Stimulated activated CD4-positive, alpha-beta T cell treated with anti-CD3 and anti-CD28 coated beads, Interleukin-12 subunit alpha, Interleukin-12 subunit beta, amount 100 ng/mL, for 48 hours (primary cell): ENCODE results near the gene TMEM205.
A peak's percentile ranks its signal among the peaks of the same experiment; 100 is the strongest.
"Not testable (repeated sequence)": the region's sequence is repeated elsewhere in the genome, so short reads cannot be mapped to it uniquely, and the experiment has no call there.

Experiments used
- DNase-seq, 3 donors: peaks; one replicate each; pipeline ENCODE4 v3.0.0-alpha.2; 2020; ENCODE audit warnings: low read depth in 2 of 3, low spot score in 1 of 3

Gene TMEM205

DNA sequence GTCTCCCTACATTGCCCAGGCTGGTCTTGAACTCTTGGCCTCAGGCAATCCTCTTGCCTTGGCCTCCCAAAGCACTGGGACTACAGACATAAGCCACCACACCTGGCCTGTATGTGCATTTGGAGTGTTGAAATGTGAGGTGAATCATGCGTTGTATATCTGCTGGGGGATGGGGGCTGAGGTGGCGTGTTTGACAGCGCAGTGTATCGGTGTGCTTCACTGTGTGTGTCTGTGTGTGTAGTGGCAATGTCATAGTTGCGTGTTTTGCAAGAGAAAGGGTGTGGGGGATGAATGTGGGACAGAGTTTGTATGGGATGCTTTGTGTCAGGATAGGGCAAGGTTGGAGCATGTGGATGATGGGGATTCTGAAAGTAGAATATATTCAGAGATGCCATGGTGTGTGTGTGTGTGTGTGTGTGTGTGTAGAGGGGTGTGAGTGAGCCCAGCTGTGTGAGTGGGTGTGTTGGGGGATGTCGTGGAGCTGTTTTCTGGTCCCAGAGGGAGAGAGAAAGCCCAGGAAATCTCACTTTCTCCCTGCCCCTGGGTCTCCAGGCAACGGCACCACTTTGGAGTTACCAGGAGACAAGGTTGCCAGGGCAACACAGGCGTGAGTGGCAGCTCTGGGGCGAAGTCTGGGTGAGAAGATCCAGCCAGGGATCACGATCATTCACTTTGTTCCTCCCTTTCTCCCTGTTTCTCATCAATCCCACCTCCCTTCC lies 27.3 kb upstream of the TMEM205 start:
- no peak for DNase-seq

DNA sequence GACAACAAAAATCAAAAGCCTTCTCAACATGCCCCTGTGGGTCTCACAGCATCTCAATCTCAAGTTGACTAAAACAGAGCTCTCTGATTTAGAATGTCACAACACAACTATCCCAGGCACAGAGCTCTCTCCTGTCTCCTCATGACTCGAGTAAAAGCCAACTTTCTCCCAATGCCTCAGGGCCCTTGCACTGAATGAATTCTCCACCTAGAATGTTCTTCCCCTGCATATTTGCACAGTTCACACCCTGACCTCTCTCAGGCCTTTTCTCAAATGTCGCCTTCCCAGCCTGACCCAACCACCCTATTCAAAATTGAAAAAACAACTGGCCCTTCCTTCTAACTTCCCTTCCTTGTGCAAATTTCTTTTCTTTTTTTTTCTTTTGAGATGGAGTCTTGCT lies 24.7 kb upstream of the TMEM205 start:
- no peak for DNase-seq

DNA sequence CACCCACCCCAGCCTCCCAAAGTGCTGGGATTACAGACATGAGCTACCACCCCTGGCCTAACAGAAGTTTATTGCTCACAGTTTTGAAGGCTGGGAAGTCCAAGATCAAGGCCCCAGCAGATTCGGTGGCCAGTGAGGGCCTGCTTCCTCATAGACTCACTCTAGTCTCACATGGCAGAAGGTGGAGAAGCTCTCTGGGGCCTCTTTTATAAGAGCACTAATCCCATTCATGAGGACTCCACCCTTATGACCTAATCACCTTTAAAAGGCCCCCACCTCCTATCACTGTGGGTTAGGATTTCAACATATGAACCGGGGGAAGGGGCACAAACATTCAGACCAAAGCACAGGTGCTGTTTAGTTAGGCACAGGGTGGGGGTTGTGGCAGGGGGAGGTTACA lies 21.5 kb upstream of the TMEM205 start:
- no peak for DNase-seq

DNA sequence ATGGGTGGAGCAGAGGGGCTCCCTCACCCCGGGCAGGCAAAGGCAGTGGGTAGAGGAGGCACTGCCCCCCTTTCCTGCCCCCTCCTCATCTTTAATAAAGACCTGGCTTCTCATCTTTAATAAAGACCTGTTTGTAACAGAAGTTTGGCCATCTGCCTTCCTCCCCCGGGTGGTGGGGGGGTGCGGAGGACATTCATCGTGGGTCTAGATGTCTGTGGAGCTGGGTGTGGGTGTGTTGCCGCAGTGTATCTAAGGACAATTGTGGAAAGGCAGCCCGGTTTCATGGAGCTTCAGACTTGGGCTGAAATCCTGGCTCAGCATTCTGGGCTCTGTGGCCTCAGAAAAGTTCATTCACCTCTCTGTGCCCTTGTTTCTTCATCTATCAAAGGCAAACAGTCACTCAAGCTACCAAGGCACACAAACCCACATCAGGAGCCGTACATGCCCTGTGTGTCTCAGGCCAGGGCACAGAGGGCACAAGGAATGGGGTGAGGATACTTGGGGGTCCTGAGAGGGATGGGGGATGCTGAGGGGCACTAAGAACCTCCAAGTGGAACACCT lies 19.6 kb upstream of the TMEM205 start:
- no peak for DNase-seq

DNA sequence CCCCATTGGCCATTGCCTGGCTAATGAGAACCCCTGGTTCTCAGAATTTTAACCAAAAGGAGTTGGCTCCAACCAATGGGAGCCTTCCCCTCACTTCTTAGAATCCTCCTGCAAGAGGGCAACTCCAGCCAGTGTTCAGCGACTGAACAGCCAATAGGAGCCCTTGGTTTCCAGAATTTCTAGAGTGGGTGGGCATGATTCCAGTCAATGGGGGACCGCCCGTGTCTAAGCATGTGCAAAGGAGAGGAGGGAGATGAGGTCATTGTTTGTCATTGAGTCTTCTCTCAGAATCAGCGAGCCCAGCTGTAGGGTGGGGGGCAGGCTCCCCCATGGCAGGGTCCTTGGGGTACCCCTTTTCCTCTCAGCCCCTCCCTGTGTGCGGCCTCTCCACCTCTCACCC lies 18.9 kb upstream of the TMEM205 start:
- DNase-seq: no peak

DNA sequence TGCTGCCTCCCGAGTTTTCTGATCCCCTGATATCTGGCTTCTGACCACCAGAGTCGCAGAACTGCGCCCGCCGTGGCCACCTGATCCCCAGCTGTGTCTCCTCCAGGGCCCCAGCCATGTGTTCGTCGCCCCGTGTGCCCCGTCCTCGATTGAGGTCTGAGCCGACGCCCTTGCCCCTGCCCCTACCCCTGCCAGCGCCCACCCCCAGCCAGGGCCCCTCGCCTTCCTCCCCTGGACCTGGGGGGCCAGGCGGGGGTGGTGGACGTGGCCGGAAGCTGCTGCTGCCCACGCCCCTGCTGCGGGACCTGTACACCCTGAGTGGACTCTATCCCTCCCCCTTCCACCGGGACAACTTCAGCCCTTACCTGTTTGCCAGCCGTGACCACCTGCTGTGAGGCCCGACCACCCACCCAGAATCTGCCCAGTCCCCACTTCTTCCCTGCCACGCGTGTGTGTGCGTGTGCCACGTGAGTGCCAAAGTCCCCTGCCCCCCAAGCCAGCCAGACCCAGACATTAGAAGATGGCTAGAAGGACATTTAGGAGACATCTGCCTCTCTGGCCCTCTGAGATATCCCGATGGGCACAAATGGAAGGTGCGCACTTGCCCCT lies 18.3 kb upstream of the TMEM205 start:
- DNase-seq: no peak

DNA sequence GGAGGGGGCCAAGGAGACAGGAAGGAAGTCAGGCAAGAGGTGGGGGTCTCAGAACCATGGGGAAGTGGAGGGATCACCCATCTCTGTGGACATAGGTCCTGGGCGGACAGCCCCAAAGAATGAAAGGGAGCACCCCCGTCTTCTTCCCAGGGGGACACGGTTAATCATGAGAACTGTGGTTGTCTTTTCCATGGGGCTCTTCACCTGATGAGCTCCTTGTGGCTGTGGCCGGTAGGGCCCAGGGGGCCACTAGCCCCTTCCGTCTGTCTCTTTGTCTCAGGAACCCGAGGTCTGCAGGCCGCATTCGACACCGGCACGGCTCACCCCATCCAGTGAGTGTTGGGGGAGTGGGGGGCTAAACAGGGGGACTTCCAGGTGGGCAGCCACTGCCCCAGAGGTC lies 17.8 kb upstream of the TMEM205 start:
- no peak for DNase-seq

DNA sequence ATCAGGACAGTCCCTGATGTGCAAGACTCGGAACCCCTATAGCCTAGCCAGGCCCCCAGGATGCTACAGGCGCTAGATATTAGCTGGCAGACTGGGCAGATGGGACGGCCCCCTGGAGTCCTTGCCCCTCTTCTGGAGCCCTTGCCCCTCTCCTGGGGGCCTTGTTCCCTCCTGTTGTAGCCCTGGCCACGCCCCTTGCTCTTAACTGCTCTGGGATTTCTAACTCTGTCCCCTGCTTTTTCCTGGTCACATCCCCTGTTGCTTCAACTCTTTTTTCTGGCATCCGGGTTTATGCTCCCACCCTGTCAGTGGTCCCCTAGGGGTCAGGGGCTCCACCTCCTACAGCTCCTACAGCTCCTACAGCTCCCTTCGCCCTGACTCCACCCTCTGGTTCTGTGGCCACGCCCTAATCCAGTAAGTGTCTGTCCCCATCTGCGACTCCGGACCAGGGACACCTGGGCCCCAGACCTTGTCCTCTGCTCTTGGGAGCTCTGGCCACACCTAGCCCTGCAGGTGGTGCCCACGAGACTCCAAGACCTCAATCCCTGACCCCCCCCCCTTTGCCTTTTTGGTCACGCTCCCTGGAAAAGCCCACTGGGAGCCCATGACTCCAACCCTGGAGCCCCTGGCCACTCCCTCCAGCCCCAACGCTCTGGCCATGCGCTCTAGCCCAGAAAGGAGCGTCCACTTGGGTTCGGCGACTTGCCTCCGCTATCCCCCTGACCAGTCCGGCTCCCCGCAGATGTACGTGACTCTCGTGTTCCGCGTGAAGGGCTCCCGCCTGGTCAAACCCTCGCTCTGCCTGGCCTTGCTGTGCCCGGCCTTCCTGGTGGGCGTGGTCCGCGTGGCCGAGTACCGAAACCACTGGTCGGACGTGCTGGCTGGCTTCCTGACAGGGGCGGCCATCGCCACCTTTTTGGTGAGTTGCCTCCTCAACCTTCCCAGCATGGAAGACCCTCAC lies 16.0 kb upstream of the TMEM205 start:
- DNase-seq: no peak

DNA sequence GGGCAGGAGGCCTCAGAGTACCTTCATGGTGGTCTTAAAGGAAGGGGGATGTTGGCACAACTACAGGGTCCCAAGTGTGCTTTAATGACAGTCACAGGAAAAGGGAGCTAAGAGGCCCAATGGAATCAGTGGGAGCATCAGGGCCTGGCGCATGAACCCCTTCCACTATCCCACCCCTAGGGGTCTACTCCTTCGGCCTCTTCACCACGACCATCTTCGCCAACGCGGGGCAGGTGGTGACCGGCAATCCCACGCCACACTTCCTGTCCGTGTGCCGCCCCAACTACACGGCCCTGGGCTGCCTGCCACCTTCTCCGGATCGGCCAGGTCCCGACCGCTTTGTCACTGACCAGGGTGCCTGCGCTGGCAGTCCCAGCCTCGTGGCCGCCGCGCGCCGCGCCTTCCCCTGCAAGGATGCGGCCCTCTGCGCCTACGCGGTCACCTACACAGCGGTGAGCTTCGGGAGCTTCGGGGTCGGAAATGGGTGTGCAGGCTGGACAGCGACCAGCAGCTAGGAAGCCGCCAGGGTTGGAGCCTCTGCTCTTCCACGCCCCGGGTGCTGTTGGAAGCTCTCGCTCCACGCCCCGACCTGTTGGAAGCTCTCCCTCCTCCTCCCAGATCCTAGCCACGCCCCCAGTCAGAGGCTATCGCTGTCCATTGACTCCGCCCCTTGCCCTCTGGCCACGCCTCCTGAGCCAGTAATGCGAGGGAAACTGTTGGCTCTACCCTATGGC lies 15.1 kb upstream of the TMEM205 start:
- DNase-seq: no peak

DNA sequence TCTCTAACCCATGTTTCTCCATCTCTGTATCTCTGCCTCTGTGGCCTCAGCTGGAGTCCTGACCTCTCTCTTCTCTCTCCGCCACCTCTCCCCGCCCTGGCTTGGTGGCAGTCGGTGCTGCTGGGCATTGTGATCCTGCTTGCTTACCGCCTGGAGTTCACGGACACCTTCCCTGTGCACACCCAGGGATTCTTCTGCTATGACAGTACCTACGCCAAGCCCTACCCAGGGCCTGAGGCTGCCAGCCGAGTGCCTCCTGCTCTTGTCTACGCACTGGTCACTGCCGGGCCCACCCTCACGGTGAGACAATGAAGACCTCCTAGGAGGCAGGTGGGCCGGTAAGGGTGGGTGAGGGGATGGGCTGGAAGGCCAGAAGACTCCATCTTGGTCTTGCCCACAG lies 13.4 kb upstream of the TMEM205 start:
- no peak for DNase-seq

DNA sequence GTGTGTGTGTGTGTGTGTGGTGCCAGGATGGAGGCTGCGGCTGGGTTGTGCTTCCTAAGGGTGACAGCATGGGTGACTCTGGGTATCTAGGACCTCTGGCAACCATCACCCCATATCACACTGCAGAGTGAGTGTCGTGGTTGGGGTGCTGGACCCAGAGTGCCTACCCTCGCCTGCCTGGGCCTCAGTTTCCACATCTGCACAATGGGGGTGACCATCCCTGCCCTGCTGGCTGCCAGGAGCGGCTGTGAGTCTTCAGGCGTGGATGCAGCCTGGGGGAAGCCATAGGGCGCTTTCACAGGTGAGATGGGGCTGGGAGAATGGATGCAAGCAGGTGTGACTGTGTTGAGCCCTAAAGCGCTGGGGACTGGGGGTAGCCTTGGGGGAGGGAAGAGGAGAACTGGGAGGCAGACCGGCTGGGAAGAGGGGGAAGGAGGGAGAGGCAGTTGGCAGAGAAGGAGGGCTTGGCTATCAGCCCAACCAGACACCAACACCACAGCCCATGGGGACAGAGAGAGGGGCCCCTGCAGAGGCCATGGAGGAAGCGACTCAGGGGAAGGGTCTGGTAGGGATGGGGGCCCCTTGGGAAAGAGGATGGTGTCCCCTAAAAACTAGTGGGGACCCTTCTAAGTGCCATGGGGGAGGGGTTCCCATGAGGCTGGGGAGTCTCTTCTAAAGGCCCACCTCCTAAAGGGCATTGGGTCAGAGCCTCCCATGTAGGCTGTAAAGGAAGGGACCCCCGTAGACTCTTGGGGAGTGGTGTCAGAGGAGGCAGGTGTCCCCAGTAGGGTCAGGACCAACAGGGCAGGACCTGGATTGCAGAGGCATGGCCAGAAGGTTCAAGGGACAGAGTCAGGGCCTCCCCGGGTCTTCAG lies 10.8 kb upstream of the TMEM205 start:
- no peak for DNase-seq

DNA sequence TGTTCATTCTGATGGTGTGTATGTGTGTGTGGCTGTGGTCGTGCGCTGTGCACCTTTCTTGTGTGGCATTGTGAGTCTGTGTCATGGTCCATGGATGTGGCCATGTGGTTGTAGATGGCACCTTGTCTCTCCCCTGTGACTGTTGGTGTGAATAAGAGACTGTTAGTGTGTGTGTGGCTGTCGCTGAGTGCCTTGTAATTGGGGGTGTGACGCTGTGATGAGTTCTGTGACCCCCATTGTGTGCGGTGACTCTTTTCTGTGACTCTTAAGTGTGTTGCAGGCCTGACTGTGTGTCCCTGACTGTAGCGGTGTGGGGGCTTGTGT lies 10.0 kb upstream of the TMEM205 start:
- no peak for DNase-seq

DNA sequence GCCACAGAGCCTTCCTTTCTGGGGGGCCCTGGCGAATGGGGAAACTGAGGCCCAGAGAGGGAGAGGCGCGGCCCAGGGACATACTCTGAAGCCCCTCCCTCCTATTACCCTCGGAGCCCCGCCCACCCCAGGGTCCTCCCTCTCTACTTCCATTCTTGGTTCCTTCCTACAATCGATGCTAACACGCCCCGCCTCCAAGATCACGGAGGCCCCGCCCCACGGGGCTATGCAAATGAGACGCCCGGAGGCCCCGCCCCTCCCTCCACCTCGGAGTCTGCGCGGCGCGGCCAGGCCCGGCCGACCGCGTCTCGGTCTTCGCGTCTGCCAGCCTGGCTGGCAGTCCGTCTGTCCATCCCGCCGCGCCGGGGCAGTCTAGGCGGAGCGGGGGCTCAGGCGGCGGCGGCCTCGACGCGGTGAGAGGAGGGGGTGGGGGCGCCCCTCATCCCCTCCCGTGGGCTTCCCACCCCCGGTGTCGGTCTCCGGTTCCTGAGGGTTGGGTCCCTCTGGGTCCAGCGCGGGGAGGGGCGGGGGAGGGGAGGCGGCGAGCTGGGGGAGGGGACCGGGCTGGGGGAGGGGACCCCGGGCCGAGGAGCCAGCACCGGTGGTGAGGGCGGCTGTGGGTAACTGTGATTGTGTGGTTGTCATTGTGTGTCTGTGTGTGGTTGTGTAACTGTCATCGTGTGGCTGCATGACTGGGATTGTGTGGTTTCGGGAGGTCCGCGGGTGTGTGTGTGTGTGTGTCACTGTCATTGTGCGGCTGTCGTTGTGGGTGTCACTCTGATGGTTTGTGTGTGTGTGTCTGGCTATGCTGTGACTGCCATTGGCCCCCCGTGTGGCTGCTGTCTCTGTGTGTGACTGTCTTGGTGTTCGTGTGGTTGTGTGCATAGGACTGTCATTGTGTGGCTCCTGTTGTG lies 9.3 kb upstream of the TMEM205 start, which contains the start of gene PLPPR2:
Gene PLPPR2, plus strand, starts transcription at position 273 of the 914 bp plus-strand sequence. CDS start 2,242 bp downstream, outside the sequence.
- DNase-seq: peak; percentile 81 to 90 (median 81)

DNA sequence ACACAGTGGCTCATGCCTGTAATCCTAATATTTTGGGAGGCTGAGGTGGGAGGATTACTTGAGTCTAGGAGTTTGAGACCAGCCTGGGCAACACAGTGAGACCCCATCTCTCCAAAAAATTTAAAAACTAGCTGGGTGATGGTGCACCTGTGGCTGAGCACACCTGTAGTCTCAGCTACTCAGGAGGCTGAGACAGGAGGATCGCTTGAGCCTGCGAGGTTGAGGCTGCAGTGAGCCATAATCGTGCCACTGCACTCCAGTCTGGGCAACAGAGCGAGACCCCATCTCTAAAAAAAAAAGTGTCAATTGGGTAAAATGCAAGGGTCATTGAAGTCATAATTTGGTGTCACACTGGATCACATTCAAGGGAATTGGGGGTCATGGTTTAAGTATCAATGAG lies 8.0 kb upstream of the TMEM205 start:
- DNase-seq: not testable (repeated sequence)

DNA sequence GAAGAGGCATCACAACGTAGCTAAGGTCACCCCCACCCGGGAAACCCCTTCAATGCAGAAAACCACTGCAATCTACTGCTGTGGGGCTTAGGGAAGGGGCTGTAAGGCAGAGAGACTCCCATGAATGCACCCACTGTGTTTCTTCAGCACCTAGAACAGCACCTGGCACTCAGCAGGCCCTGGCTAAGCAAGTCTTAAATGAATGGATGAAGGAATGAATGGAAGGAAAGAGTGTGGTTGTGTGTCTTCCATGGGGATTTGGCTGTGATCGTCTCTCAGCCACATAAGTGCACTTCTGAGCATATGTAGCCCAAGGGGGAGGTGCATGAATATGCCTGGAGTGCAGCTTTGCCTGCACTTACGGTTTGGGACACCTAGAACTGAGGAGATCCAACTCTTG lies 3.1 kb upstream of the TMEM205 start:
- DNase-seq: no peak

DNA sequence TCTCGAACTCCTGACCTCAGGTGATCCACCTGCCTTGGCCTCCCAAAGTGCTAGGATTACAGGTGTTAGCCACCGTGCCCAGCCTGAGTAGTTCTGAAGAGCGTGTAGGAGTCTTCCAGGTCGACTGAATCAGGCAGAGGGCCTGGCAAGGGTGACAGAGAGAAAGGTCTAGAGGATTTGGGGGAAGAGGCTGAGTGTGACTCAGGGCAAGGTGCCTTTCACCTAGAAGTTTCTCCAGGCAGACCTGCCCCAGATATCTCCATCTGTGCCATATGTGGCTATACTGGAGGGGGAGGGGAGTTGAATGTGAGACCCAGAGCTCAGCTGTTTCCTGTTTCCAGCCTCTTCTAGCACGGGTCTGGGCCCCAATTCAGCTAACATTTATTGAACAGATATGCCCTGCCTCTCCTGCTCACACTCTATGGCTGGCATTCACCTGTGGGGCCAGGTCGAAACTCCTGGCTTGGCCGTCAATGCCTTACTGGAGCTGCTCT lies 1.5 kb upstream of the TMEM205 start:
- DNase-seq: no peak

DNA sequence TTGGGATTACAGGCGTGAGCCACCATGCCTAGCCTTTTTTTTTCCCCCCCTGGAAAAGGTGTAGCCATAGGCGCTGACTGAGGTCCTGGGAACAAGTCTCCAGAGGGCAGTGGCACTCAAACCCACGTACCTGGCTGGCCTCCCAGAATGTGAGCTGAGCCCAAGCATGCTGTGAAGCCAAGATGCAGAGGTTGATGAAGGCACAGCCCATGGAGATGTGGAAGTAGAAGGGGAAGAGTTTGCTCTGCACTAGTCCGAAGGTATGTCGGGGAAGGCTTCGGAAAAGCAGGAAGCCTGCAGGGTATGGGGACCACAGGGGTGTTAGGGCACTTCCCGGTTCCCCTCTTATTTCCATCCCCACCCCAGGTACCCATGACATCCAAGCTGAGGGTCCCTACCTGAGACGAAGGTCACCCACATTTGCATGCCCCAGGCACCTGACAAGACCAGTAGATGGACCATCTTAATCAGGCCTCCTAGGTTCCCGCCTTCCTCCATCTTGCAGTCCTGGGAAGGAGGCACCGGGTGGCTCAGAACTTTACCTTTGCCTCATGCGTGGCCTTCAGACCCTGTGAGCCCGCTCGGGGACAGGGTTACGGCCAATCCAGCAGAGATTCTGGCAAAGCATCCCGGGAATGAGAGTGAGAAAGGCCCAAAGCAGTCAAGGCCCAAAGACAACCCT lies 805 bp downstream of the TMEM205 start:
- no peak for DNase-seq

DNA sequence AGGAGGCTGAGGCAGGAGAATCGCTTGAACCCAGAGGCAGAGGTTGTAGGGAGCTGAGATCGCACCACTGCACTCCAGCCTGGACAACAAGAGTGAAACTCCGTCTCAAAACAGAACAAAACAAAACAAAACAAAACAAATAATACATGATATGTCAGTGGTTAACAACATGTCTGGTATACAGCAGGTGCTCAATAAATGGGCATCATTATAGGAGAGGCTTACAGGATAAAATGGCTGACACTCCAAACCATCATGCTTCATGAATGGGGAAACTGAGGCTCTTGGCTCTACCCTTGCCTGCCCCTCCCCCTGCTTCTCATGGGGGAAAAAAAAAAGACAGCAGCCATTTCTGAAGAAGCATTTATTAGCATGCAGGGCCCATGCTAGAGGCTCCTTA lies 3.6 kb downstream of the TMEM205 start:
- DNase-seq: no peak
